Measurements from ENCODE around the gene FYN. TPM values are rescaled to one million over a fixed set of nuclear protein-coding genes. Genes with fewer than 3 reads are reported as not detected.

Gene FYN
- total and polyA plus RNA-seq, 2 of the 8 experiments (the other 6 are each of a cell fraction or from before 2014, with no cell fraction given): 46.8 to 97.2 TPM

- TF ChIP-seq KDM4A (IDR thresholded peaks at IDR 0.05; ENCODE audit: low read depth, low read length, severe bottlenecking) (no peak), TEAD4 (IDR thresholded peaks at IDR 0.05; ENCODE audit: low read depth, low read length) (no peak), GABPA (IDR thresholded peaks at IDR 0.05; ENCODE audit: borderline replicate concordance, insufficient read depth, low read length) (no peak), EP300 (IDR thresholded peaks at IDR 0.05; ENCODE audit: borderline replicate concordance in 1 of 2, low read depth in 2 of 2, low read length in 2 of 2) (no peak), PHF8 (conservative IDR thresholded peaks at IDR 0.05; ENCODE audit: low read depth, low read length) (no peak), TCF12 (IDR thresholded peaks at IDR 0.05; ENCODE audit: low read depth, low read length) (no peak), SP4 (IDR thresholded peaks at IDR 0.05; ENCODE audit: low read length) (no peak), CHD2 (IDR thresholded peaks at IDR 0.05; ENCODE audit: low read length) (no peak), TAF1 (IDR thresholded peaks at IDR 0.05; ENCODE audit: low read depth, low read length) (no peak), MAFK (IDR thresholded peaks at IDR 0.05; ENCODE audit: low read depth, low read length) (no peak), KDM5A (IDR thresholded peaks at IDR 0.05; ENCODE audit: low read length) (no peak), FOSL1 (IDR thresholded peaks at IDR 0.05; ENCODE audit: insufficient read depth, low read depth, low read length) (no peak), SUZ12 (IDR thresholded peaks at IDR 0.05; ENCODE audit: low read length) (no peak)
- ChIA-PET POLR2A (ENCODE audit: partially characterized antibody) (no interaction called here), CTCF (ENCODE audit: partially characterized antibody) (interaction anchor here (2.2 kb wide), 1 partner anchor 9 kb away, joined by 6 read pairs; no protein-coding TSS in a partner anchor)
- no peak overlapping the region for H2AK5ac ChIP-seq (ENCODE audit: low read depth, low read length)
- H3K18ac ChIP-seq (ENCODE audit: extremely low read depth, low read length): no peak overlapping the region
- H3K27ac ChIP-seq (ENCODE audit: low read depth, low read length): no peak overlapping the region
- H3K4me1 ChIP-seq (replicated peaks in 1 of 4; ENCODE audit: control insufficient read depth in 3 of 4, insufficient read depth in 4 of 4, low read length in 3 of 4): peaks cover 0 to 11% (median 3%) of the 10 kb centered on the region in 4 experiments; a peak in 2 of 7 replicates
- H3K9me3 ChIP-seq (ENCODE audit: insufficient read depth in 2 of 2, low read depth in 1 of 2, low read length in 1 of 2): peaks cover 0 to 2% of the 10 kb centered on the region in 2 experiments; a peak in 1 of 4 replicates
- H4K8ac ChIP-seq (ENCODE audit: extremely low read depth, insufficient read depth, low read length): no peak overlapping the region
- no peak overlapping the region for H2BK15ac ChIP-seq (ENCODE audit: low read length)
- no peak overlapping the region for H4K5ac ChIP-seq (ENCODE audit: insufficient read length, low read depth, low read length)
- no peaks in the 10 kb centered on the region for H4K20me1 ChIP-seq (replicated peaks in 1 of 2; ENCODE audit: control insufficient read depth in 1 of 2, insufficient read depth in 2 of 2, low read length in 2 of 2)
- no peak overlapping the region for H3K56ac ChIP-seq (replicated peaks; ENCODE audit: insufficient read length, low read depth, low read length)
- no peak overlapping the region for H2BK120ac ChIP-seq (replicated peaks; ENCODE audit: low read depth, low read length)
- no peak overlapping the region for H2AFZ ChIP-seq (ENCODE audit: low read length)
- H3K79me1 ChIP-seq (ENCODE audit: low read depth, low read length): no peaks in the 10 kb centered on the region
- no peak overlapping the region for H2BK12ac ChIP-seq (ENCODE audit: low read depth, low read length)
- H2BK5ac ChIP-seq (ENCODE audit: low read depth, low read length): no peak overlapping the region
- 93% methylated on average over 3 of the region's 3 CpGs; no CpG with 5 or more reads in 1 of the 2 experiments for WGBS, 2 experiments (ENCODE audit: extremely low coverage in 1 of 2, insufficient coverage in 1 of 2, insufficient read length in 1 of 2, insufficient replicate concordance in 2 of 2, low coverage in 1 of 2, low lambda C conversion rate in 2 of 2, missing lambda C conversion rate in 1 of 2)
- no peaks in the 10 kb centered on the region for H3K36me3 ChIP-seq (ENCODE audit: control insufficient read depth in 2 of 4, insufficient read depth in 4 of 4, low read length in 3 of 4)
- H3K79me2 ChIP-seq (ENCODE audit: control insufficient read depth in 1 of 2, insufficient read depth in 2 of 2, low read length in 2 of 2): no peaks in the 10 kb centered on the region
- no peak overlapping the region for H3K14ac ChIP-seq (ENCODE audit: insufficient read length)
- H3K4me3 ChIP-seq (ENCODE audit: extremely low read depth in 1 of 4, insufficient read depth in 2 of 4, low read depth in 3 of 4, low read length in 4 of 4): no peak overlapping the region
- no peaks in the 10 kb centered on the region for H3K23me2 ChIP-seq (ENCODE audit: low read depth, low read length)
- no peak overlapping the region for H2BK20ac ChIP-seq (ENCODE audit: low read length)
- H3K9ac ChIP-seq (replicated peaks in 1 of 4; ENCODE audit: extremely low read depth in 1 of 4, low read depth in 3 of 4, low read length in 3 of 4): no peak overlapping the region
- H4K91ac ChIP-seq (replicated peaks; ENCODE audit: insufficient read length, low read length): no peak overlapping the region
- no peak overlapping the region for H3K4ac ChIP-seq (replicated peaks; ENCODE audit: insufficient read length, low read depth, low read length)
- DNase-seq (ENCODE audit: low read depth in 1 of 2, low spot score in 2 of 2) (no peak), FAIRE-seq (no peak)
- no peak overlapping the region for H3K23ac ChIP-seq (ENCODE audit: insufficient read length)
- no peak overlapping the region for H3K4me2 ChIP-seq (ENCODE audit: insufficient read depth in 1 of 2, low read depth in 2 of 2, low read length in 2 of 2)
- H3K27me3 ChIP-seq (replicated peaks in 1 of 4; ENCODE audit: control insufficient read depth in 3 of 4, extremely low read depth in 1 of 4, insufficient read depth in 3 of 4, low read length in 3 of 4): no peaks in the 10 kb centered on the region
Observed at GRCh38 chr6:111612379-111612778, 260.9 kb downstream of the FYN start.
